ENCODE measurements around the gene MMP20. TPM values are rescaled to one million over a fixed set of nuclear protein-coding genes. Genes with fewer than 3 reads are reported as not detected.

The MMP20 gene
- total RNA-seq, 1 donor from 2014 or later: not detected

- H3K36me3 Mint-ChIP-seq (ENCODE audit: low read depth, unreplicated experiment): no peaks in the 10 kb centered on the region
- no peak overlapping the region for H3K27ac Mint-ChIP-seq (ENCODE audit: unreplicated experiment)
- no peak for DNase-seq (ENCODE audit: low spot score)
- H3K4me3 Mint-ChIP-seq (ENCODE audit: unreplicated experiment): no peak overlapping the region
- no peak for TF ChIP-seq CTCF (IDR thresholded peaks at IDR 0.05; ENCODE audit: unreplicated experiment)
- peaks cover 4% of the 10 kb centered on the region for H3K4me1 Mint-ChIP-seq (ENCODE audit: unreplicated experiment)
- peaks cover 2% of the 10 kb centered on the region for H3K27me3 Mint-ChIP-seq (ENCODE audit: unreplicated experiment)
- no peaks in the 10 kb centered on the region for H3K9me3 Mint-ChIP-seq (ENCODE audit: unreplicated experiment)
Measured at GRCh38 chr11:102599642-102600261, 25.4 kb downstream of the MMP20 start.

- H3K4me3 Mint-ChIP-seq (ENCODE audit: unreplicated experiment): no peak overlapping the region
- TF ChIP-seq CTCF (IDR thresholded peaks at IDR 0.05; ENCODE audit: unreplicated experiment): no peak
- peaks cover 4% of the 10 kb centered on the region for H3K4me1 Mint-ChIP-seq (ENCODE audit: unreplicated experiment)
- no peak overlapping the region for H3K27ac Mint-ChIP-seq (ENCODE audit: unreplicated experiment)
- H3K27me3 Mint-ChIP-seq (ENCODE audit: unreplicated experiment): peaks cover 2% of the 10 kb centered on the region
- no peaks in the 10 kb centered on the region for H3K9me3 Mint-ChIP-seq (ENCODE audit: unreplicated experiment)
- no peak for DNase-seq (ENCODE audit: low spot score)
- H3K36me3 Mint-ChIP-seq (ENCODE audit: low read depth, unreplicated experiment): no peaks in the 10 kb centered on the region
Measured at GRCh38 chr11:102598272-102598671, 26.9 kb downstream of the MMP20 start.

GRCh38 chr11:102596578-102596977 is 28.6 kb downstream of the MMP20 start:
- H3K27me3 Mint-ChIP-seq (ENCODE audit: unreplicated experiment): no peaks in the 10 kb centered on the region
- peaks cover 4% of the 10 kb centered on the region for H3K4me1 Mint-ChIP-seq (ENCODE audit: unreplicated experiment)
- H3K36me3 Mint-ChIP-seq (ENCODE audit: low read depth, unreplicated experiment): no peaks in the 10 kb centered on the region
- H3K4me3 Mint-ChIP-seq (ENCODE audit: unreplicated experiment): no peak overlapping the region
- TF ChIP-seq CTCF (IDR thresholded peaks at IDR 0.05; ENCODE audit: unreplicated experiment): no peak
- DNase-seq (ENCODE audit: low spot score): no peak
- H3K27ac Mint-ChIP-seq (ENCODE audit: unreplicated experiment): no peak overlapping the region
- H3K9me3 Mint-ChIP-seq (ENCODE audit: unreplicated experiment): no peaks in the 10 kb centered on the region

- H3K9me3 Mint-ChIP-seq (ENCODE audit: unreplicated experiment): no peaks in the 10 kb centered on the region
- DNase-seq (ENCODE audit: low spot score): no peak
- no peak overlapping the region for H3K27ac Mint-ChIP-seq (ENCODE audit: unreplicated experiment)
- TF ChIP-seq CTCF (IDR thresholded peaks at IDR 0.05; ENCODE audit: unreplicated experiment): peak; percentile 80
- H3K4me3 Mint-ChIP-seq (ENCODE audit: unreplicated experiment): no peak overlapping the region
- H3K36me3 Mint-ChIP-seq (ENCODE audit: low read depth, unreplicated experiment): no peaks in the 10 kb centered on the region
- no peaks in the 10 kb centered on the region for H3K27me3 Mint-ChIP-seq (ENCODE audit: unreplicated experiment)
- H3K4me1 Mint-ChIP-seq (ENCODE audit: unreplicated experiment): no peaks in the 10 kb centered on the region
Measured at GRCh38 chr11:102592634-102593581, 32.2 kb downstream of the MMP20 start.

- no peaks in the 10 kb centered on the region for H3K27me3 Mint-ChIP-seq (ENCODE audit: unreplicated experiment)
- H3K4me1 Mint-ChIP-seq (ENCODE audit: unreplicated experiment): no peaks in the 10 kb centered on the region
- no peak for DNase-seq (ENCODE audit: low spot score)
- H3K27ac Mint-ChIP-seq (ENCODE audit: unreplicated experiment): no peak overlapping the region
- H3K9me3 Mint-ChIP-seq (ENCODE audit: unreplicated experiment): no peaks in the 10 kb centered on the region
- H3K36me3 Mint-ChIP-seq (ENCODE audit: low read depth, unreplicated experiment): no peaks in the 10 kb centered on the region
- no peak for TF ChIP-seq CTCF (IDR thresholded peaks at IDR 0.05; ENCODE audit: unreplicated experiment)
- no peak overlapping the region for H3K4me3 Mint-ChIP-seq (ENCODE audit: unreplicated experiment)
Measured at GRCh38 chr11:102592131-102592530, 33.0 kb downstream of the MMP20 start.

Data from endothelial cell (in vitro differentiated cells).